ENCODE measurements around the gene LHFPL3.

The LHFPL3 gene

GRCh38 chr7:104657134-104657533, 328.7 kb downstream of the LHFPL3 start:
- TF ChIP-seq, protein P1, sequence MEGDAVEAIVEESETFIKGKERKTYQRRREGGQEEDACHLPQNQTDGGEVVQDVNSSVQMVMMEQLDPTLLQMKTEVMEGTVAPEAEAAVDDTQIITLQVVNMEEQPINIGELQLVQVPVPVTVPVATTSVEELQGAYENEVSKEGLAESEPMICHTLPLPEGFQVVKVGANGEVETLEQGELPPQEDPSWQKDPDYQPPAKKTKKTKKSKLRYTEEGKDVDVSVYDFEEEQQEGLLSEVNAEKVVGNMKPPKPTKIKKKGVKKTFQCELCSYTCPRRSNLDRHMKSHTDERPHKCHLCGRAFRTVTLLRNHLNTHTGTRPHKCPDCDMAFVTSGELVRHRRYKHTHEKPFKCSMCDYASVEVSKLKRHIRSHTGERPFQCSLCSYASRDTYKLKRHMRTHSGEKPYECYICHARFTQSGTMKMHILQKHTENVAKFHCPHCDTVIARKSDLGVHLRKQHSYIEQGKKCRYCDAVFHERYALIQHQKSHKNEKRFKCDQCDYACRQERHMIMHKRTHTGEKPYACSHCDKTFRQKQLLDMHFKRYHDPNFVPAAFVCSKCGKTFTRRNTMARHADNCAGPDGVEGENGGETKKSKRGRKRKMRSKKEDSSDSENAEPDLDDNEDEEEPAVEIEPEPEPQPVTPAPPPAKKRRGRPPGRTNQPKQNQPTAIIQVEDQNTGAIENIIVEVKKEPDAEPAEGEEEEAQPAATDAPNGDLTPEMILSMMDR (IDR thresholded peaks at IDR 0.05; ENCODE audit: low read depth, low read length), result no peak
- DNase-seq (ENCODE audit: extremely low read depth, low read depth), result no peak

- DNase-seq (ENCODE audit: extremely low read depth, low read depth), result no peak
These were observed 333.2 kb downstream of the LHFPL3 start for GRCh38 chr7:104661575-104661974.

GRCh38 chr7:104664648-104665047, 336.2 kb downstream of the LHFPL3 start:
- TF ChIP-seq, protein P1 (IDR thresholded peaks at IDR 0.05; ENCODE audit: low read depth, low read length), result no peak
- no peak for DNase-seq (ENCODE audit: extremely low read depth, low read depth)

More at GRCh38 chr7:104661575-104661974, 333.2 kb downstream of the LHFPL3 start:
- TF ChIP-seq, protein P1 (IDR thresholded peaks at IDR 0.05; ENCODE audit: low read depth, low read length), result no peak

DNA sequence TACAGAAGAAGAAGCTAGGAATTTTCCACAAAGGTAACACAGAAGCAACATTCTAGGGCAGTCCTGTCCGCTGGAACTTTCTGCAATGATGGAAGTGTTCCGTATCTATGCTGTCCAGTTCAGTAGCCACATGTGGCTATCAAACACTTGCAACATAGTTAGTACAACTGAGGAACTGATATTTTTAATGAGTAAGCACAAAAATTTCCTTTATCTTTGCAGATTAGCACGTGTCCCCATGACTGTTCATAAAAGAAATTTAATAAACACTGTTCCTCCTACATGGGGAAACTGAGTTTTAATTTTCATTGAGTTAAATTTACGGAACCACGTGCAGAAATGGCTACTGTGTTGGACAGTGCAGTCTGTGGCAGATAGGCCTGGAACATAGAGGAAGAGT, 349.2 kb downstream of the LHFPL3 start:
- no peak for DNase-seq (ENCODE audit: extremely low read depth, low read depth)
- TF ChIP-seq, protein P1 (IDR thresholded peaks at IDR 0.05; ENCODE audit: low read depth, low read length), result no peak

DNA sequence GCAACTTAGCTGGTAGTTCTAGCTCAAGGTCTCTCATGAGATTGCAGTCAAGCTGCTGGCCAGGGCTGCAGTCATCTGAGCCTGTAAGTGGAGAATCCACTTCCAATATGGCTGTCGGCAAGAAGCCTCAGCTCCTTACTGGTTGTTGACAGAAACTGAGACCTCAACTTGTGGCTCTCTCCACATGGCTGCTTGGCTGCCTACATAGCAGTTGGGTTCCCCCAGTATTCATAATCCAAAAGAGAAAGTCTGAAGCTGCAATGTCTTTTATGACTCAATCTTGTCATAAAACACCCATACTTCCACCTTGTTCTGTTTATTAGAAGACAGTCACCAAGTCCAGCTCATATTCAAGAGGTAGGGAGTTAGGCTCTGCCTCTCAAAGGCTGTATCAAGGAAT, 350.7 kb downstream of the LHFPL3 start:
- no peak for DNase-seq (ENCODE audit: extremely low read depth, low read depth)

GRCh38 chr7:104686286-104686685, 357.9 kb downstream of the LHFPL3 start:
- DNase-seq (ENCODE audit: extremely low read depth, low read depth), result no peak
- TF ChIP-seq, protein P1 (IDR thresholded peaks at IDR 0.05; ENCODE audit: low read depth, low read length), result no peak

More for the DNA sequence above, 350.7 kb downstream of the LHFPL3 start:
- TF ChIP-seq, protein P1 (IDR thresholded peaks at IDR 0.05; ENCODE audit: low read depth, low read length), result no peak

GRCh38 chr7:104694710-104695109, 366.3 kb downstream of the LHFPL3 start:
- DNase-seq (ENCODE audit: extremely low read depth, low read depth), result no peak
- TF ChIP-seq, protein P1 (IDR thresholded peaks at IDR 0.05; ENCODE audit: low read depth, low read length), result no peak

All from AG09319 (cell line).